Stimulated activated naive CD8-positive, alpha-beta T cell treated with anti-CD3 and anti-CD28 coated beads, Interleukin-15, Interleukin-2, amounts not matched to agents 100 U/mL and 50 U/mL, for 24 hours (primary cell): ENCODE data around the gene MTA1.
A peak's percentile ranks its signal among the peaks of the same experiment; 100 is the strongest.

ENCODE experiments used
- ATAC-seq: fragments of 150-1000 bp; cut with Tn5 transposase; one replicate; pipeline ENCODE4 v1.10.0; 2021
- DNase-seq: peaks from one replicate; pipeline ENCODE4 v3.0.0; 2021

Gene MTA1

DNA sequence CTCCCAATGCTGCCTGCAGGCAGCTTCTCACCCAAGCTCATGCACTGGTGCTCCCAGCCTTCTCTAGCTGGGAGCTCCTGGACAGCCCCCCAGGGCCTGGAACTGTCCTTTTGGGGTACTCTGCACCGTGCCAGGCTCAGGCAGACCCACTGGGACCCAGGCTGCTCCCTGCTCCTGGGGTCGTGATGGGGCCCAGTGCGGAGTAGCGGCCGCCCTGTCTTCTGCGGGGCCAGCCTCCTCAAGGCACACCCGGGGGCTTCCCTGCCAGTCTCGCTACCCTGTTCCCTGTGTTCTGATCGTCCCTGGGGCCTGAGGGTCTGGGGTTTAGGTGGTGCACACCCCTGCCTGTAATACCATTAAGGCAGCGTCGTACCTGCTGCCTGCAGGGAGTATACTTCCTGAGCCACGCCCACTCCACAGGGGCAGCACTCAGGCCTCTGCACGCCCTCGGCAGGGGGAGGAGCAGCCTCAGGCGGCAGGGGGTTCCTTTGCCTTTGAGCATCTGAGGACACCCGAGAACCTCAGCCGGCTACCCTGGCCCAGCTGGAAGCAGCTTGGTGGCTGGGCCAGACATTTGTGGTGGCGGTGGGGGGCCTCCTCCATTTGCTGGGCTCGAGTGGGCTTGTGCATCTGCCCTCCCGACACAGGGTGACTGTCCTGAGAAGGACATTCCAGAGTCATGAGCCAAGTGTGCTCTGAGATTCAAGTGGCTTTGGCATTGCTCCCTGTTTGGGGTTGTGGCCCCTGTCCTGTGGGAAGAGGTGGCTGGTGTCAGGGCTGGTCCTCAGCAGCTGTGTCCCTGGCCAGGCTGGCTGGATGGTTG lies 45.8 kb downstream of the MTA1 start:
- ATAC-seq (no peak), DNase-seq (no peak)

DNA sequence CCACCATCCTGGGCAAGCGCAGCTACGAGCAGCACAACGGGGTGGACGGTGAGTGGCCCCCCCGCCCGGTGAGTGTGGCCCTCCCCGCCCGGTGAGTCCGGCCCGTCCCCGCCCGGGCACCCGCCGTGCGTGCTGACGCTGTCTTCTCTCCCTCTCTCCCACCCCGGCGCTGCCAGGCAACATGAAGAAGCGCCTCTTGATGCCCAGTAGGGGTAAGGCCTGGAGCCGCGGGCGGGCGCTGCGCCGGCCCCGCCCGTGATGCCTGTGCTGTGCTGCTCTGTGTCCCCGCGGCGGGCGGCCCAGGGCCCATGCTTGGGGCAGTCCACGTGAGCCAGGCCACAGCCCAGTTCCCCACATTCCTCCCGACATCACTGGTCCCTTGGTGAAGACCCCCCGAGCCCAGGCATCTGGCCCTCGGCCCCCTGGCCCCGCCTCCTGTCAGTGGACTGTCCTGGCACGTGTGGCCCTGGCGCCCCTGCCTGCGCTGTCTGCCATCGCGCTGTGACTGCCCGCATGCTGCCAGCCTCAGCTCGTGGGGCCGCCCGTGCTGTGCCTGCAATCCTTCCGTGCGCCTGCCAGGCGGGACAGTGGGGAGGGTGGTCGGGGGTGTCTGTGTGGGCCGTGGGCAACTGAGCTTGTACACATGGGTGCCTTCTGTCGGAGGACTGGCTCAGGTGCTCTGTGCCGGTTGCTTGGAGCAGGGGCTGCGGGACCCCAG lies 47.1 kb downstream of the MTA1 start:
- ATAC-seq (no peak), DNase-seq (no peak)

DNA sequence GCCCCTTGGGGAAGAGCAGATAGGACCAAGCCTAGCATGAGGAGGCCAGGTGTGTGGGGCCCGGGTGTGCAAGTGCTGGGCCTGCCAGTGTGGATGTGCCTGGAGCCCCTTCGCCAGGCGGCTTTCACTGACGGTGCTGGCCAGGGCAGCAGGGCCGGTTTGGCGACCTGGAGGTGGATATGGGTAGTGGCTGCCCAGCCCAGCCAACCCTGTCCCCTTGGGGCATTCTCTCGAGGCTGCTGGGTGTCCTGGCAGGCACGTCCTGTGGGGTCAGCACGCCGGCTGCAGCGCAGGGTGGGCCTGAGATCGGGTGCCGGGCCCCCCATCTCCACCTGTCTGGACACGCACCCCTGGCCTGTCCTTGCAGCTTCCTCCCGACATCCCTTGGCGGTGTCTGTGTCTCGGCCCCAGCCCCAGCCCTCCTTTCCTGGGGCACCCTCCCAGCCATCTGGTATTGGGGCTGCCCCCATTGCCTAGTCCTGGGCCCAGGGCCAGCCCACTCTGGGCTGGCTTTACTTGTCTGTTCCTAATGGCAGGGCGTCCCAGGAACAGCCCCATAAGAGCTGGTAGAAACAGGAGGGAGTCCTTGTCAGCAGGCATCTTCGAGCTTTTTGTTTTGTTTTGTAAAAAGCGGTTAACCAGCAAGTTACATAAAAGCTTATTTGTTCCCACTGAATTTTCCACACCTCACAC lies 47.8 kb downstream of the MTA1 start:
- DNase-seq (no peak), ATAC-seq (no peak)

DNA sequence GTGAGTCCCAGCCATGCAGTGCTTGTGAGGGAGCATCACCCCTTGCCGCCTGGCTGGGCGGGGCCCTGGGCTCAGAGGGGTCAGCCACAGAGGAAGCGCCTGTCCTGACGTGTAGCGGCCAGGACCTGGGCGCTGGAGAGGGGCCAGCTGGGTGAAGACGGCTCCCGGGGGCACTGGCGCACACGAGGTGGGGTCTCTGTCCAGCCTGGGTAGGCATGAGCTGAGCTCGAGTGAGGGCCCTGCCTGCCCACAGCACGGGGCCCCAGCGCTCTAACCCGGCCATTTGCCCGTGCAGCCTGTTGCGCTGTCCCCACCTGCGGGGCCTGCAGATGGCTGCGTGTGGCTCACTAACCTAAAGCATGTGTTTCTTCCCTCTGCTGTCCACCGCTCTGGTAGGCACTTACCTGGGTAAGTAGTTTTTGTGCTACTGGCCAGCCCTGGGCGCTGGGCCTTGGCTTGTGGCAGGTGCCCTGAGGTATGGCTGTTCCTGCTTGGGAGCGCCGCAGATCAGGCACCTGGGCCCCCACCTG lies 48.4 kb downstream of the MTA1 start:
- ATAC-seq (no peak), DNase-seq (no peak)

DNA sequence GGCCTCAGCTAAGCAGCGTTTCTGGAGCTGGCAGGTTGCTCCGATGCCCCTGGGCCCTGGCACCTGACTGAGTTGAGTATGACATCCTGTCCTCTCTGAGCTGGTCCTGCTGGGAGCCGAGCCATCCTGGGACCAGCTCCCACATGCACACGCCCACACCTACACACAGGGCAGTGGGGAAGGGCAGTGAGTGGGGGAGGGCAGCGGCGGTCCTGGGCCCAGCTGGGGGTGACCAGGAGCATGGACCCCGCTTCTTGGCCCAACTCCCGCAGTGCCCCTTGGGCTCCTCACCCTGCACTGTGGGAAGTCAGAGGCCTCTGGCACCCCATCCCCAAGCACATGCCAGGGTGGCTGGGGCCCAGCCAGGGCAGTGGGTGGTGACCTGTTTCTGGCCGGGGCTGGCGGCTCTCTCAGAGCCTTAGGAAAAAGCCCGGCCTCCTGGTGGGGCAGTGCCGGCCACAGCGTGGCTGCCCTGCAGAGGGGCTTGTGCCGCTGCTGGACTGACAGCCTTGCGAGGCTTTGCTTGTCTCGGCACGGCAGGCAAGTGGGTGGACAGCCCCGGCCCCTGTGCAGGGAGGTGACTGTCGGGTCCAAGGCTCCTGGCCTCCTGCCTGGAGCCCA lies 49.1 kb downstream of the MTA1 start:
- DNase-seq: no peak
- no peak for ATAC-seq

DNA sequence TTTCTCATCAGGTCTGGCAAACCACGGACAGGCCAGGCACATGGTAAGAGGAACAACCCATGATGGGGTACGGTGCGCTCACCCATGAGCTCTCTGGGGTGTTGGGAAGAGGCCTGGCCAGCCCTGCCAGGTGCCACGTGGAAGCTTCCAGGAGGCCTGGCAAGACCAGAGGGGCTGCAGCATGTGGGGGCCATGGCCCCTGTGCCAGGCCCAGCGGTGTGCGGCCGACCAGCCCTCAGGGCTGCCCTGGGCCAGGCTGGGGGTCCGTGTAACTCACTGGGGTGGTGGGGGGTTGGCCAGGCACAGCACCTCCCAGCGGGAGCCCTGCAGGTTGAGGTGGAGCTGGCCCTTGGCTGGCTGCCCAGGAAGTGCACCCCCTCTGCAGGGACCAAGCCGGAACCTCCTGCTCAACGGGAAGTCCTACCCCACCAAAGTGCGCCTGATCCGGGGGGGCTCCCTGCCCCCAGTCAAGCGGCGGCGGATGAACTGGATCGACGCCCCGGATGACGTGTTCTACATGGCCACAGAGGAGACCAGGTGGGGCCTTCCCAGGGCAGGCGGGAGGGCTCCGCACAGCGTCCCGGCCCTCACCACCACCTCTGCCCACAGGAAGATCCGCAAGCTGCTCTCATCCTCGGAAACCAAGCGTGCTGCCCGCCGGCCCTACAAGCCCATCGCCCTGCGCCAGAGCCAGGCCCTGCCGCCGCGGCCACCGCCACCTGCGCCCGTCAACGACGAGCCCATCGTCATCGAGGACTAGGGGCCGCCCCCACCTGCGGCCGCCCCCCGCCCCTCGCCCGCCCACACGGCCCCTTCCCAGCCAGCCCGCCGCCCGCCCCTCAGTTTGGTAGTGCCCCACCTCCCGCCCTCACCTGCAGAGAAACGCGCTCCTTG lies 50.1 kb downstream of the MTA1 start:
- DNase-seq: no peak
- no peak for ATAC-seq

DNA sequence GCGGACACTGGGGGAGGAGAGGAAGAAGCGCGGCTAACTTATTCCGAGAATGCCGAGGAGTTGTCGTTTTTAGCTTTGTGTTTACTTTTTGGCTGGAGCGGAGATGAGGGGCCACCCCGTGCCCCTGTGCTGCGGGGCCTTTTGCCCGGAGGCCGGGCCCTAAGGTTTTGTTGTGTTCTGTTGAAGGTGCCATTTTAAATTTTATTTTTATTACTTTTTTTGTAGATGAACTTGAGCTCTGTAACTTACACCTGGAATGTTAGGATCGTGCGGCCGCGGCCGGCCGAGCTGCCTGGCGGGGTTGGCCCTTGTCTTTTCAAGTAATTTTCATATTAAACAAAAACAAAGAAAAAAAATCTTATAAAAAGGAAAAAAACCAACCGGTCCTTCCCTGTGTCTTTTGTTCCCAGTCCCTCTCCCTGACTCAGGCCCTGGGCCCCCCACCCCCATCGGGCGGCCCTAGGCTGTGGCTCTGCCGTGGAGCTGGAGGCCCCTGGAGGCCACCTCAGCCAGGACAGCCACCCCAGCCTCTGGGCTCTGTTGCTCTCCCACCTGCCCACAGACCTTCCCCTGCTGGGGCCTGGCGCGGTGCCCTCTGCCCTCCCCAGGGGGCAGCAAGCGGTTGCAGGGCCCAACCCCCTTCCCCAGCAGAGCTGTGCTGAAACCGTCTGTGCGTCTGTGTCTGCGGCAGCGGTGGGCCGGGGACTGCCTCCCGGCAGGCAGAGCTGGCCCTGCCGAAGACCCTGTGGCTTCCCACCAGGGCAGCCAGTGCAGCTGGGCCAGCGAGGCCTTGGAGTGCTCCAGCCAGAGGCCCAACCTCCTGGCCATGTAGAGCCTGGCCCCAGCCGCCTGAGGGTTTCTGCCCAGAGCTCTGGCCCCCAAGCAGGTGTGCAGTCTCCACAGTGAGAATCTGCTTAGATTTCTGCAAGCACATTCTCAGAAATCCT lies 51.0 kb downstream of the MTA1 start:
- ATAC-seq (no peak), DNase-seq (no peak)

DNA sequence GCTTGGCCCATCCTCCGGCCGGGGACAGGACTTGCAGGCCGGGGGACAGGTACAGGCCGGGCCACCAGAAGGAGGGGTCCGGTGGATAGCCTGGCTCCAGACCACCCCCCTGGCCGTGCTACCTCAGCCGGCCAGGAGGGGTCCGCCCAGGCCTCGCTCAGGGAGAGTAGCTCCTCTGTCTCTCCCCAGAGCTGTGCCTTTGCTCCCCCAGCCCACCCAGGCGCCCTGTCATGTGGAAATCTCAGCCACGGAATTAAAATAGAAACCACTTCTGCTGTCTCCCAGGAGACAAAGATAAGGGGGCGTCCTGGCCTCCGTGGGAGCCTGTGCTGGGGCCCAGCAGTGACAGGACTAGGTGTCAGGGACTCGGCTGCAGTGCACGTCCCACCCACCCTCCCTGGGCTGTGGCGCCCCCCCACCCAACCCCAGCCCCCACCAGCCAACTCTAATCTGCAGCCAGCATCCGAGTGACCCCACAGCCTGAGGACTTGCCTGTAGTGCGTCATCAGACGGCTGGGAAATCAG lies 51.7 kb downstream of the MTA1 start:
- ATAC-seq (no peak), DNase-seq (no peak)

DNA sequence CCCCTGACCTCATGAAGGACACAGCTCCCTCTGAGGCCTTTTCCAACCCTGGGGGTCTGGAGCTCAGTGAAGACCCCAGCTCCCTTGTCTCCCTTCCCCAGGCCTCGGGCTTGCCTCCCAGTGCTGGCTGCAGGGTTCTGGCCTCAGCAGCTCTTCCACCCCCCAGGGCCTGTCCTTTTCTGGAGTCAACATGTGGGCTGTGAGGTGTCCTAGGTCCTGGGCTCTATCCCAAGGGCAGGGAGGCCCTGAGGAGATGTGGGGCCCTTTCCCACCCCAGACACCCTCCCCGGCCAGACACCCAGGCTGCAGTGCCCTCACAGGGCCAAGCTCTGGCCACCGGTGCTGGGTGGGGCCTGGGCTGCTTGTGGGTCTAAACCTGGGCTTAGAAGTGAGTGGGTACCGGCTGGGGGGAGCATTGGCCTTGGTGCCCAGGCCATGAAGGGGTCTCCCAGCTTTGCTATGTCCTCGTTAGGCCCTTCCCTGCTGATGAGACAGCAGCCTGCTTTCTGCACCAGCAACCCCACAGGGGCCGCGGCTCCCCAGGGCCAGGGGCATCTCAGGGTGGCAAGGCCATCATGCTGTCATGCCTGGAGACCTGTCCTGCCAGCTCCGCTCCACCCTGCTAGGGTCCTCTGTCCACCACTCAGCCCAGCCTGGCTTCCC lies 52.3 kb downstream of the MTA1 start:
- no peak for DNase-seq

DNA sequence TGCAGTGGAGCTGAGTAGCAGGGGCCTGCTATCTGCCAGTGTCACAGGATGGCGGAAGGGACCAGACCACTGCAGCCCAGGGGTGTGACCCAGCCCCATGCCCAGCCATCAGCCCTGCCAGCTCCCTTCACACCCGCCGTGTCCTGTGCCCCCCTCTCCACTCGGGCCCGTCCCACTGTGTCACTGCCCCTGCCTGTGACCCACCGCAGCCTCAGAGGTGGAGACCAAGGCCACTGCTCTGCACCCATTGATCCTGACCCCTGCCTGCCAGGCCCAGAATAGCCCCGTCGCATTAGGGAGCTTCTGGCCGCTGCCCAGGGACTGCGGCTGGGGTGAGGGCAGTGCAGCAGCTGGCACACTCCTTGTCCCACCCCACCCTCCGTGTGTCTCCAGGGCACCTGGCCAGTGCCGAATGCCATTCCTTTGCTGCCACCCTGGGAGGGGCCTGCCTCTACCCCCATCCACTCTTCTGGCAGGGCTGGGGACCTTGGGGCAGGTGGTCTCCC lies 52.9 kb downstream of the MTA1 start:
- DNase-seq (no peak), ATAC-seq (no peak)

More for the DNA sequence above, 52.3 kb downstream of the MTA1 start:
- ATAC-seq: no peak

DNA sequence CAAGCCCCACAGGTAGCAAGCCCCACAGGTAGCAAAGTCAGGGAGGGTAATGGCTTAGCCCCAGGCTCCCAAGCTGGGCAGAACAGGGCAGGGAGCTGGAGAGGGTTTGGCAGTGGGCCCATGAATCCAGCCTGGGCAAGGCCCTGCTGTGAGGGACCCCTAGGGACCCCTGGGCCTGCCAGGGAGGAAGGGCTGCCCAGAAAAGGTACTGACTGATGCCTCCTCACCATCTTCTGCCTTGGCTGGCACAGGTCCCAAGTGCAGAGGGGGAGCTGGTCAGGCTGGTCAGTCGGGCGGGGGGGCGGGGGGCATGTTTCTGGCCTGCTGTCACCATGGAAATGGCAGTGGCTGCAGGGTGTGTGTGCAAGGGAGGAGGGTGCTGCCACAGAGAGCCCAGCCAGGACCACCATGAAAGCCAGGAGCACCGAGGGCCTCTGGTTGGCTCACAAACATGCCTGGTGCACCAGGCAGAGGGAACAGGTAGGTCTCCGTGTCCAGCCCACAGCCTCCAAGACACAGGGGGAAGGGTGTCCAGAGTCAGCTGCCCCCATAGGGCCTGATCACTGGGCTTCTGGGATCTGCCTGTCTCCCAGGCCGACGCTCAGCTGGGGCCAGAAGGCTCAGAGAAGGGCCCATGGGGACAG lies 53.5 kb downstream of the MTA1 start:
- no peak for DNase-seq
- no peak for ATAC-seq

DNA sequence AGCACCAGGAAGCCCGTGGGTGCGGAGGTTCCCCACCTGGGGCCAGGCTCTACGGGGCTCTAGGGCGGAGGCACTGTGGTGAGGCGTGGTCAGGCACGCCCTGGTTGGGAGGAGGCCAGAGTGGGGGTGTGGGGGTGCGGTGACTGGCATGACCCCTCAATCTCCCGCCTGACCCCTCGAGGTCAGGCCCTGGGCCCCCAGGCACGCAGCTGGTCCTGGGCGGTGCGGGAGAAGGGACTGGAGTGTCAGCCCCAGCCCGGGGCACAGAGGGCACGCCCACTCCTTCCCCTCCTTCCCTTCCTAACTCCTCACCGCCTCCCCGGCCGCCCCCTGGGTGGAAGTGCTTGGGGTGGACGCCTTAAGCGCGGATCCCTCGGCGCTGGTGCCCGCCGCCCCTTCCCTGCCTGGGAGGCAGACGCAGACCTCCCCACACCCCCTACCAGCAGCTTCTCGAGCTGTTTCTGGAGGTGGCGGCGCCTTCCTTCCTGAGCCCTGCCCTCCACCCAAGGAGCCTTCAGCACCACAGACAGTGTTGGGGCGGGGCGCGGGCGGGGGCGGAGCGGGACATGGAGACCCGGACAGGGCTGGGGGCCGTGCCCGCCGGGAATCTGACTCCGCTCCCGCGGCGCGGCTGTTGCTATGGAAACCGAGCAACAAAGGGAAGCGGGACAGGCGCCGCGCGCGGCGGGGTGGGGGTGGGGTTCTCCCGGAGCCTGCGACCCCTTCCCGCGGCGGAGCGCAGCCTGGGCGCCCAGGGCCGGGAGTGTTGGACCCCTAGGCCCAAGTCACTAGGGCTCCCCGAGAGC lies 54.3 kb downstream of the MTA1 start:
- DNase-seq (peak; percentile 65), ATAC-seq (peak; percentile 28)

DNA sequence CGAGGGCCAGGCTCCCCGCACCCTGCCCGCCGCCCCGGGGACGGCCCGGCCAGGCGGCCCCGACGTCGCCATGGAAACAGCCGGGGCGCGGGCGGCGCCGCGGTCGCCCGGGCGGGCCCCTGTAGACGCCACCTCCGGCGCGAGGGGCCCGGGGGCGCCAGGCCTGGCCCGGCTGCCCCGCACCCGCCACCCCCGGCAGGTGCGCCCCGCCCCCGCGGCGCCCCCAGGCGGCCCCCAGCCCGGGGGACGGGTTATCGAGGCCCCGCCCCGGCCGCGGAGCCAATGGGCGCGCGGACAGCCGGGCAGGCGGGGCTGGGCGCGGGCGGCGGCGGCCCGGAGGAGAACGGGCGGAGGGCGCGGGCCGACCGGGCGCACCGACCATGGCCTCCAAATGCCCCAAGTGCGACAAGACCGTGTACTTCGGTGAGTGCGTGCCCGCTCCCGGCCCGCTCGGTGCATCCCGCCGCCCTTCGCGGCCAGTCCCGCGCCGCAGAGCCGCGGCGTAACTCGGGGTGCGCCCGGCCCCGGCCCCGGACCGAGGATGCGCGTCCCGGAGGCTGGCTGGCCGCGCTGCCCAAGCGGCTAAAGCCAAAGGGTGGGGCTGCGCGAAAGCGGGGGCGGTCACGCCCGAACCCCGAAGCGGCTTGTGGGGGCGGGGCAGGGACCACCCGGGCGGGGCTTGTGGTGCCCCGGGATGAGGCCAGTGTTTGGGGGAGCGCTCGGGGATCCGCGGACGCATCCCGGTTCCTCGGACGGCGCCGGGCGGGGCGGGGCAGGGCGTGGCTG lies 55.0 kb downstream of the MTA1 start, which contains the start of gene CRIP2:
Gene CRIP2, plus strand, starts transcription at position 339 of the 786 bp plus-strand sequence. Its CDS starts 42 bp downstream, at position 381.
- DNase-seq: peak; percentile 43
- peak; percentile 12 for ATAC-seq

DNA sequence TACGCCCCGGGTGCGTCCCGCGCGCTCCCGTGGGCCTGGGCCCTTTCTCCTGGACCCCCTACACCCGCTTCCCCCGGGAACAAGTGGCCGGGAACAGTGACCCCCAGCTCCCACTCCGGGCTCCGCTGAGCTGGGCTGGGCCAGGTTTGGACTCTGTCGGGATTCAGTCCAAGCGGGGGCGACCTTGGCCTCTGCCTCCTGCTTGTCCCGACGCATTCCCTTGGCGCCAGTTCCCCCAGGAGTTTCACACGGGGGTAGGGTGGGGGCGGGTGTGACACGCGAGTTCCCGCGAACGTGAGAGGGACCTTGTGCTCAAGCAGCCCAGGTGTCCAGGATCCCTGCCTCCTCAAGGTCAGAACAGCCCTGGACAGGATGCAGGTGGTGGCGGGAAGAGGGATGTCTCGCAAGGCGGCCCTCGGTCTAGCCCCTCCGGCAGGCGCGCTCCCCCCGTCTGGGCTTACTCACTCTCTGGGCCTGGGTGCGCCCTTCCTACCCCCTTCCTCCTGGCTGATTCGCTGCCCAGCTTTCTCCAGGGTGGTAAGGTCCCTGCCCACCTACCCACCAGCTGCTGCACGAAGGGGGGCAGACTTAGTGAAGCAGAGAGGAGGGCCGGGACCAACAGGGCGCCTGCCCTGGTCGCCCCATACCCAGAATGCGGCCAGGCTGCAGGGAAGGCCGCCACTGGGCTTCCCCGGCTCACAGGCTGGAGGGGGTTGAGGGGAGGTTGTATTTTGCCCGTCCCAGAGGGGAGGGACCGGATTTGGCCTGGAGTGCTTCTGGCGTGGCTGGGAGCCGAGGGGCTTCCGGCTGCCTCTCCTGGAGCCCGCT lies 55.9 kb downstream of the MTA1 start:
- ATAC-seq: no peak
- no peak for DNase-seq

DNA sequence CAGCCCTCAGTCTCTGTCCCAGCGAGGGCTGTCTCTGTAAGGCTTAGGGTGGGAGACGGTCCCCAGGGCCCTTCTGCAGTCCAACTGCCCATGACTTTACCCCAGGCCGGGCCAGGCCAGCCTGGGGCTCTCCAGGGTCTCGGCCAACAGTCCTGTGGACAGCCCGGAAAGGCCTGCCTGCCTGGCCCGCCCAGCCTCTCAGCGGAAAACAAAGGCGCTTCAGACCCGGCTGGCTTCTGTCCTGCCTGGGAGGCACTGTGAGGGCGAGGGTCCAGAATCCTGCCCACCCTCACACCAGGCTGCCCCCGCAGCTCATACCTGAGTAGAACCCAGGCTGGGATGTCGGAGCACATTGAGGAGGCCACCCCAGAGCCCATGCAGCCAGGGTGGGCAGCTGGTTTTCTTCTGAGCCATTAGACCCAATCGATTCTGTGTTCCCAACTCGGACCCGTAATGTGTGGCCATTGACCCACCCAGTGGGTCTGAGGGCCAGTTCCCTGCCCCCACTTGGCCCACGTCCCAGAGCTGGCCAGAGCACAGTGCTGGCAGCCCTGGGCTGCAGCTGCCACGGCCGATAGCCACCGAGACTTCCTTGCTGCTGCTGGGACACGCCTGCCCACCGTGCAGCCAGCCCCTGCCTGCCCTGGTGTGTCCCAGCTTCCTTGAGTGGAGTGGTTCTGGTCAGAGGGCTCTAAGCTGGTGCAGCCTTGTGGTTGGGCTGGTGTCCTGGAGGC lies 56.6 kb downstream of the MTA1 start:
- no peak for DNase-seq

More for the DNA sequence above, 56.6 kb downstream of the MTA1 start:
- ATAC-seq: no peak
